HG02840 (cell line): ENCODE results near the gene ZNRD2.
"Not testable (repeated sequence)": the region's sequence is repeated elsewhere in the genome, so short reads cannot be mapped to it uniquely, and the experiment has no call there.

Experiments
- ATAC-seq: cut with Tn5 transposase; IDR thresholded peaks from one replicate; pipeline ENCODE4 v1.9.1; 2021; ENCODE audit warnings: mild to moderate bottlenecking, moderate library complexity, moderate number of reproducible peaks; ENCODE audit not compliant: unreplicated experiment, low FRiP score

The ZNRD2 gene

DNA sequence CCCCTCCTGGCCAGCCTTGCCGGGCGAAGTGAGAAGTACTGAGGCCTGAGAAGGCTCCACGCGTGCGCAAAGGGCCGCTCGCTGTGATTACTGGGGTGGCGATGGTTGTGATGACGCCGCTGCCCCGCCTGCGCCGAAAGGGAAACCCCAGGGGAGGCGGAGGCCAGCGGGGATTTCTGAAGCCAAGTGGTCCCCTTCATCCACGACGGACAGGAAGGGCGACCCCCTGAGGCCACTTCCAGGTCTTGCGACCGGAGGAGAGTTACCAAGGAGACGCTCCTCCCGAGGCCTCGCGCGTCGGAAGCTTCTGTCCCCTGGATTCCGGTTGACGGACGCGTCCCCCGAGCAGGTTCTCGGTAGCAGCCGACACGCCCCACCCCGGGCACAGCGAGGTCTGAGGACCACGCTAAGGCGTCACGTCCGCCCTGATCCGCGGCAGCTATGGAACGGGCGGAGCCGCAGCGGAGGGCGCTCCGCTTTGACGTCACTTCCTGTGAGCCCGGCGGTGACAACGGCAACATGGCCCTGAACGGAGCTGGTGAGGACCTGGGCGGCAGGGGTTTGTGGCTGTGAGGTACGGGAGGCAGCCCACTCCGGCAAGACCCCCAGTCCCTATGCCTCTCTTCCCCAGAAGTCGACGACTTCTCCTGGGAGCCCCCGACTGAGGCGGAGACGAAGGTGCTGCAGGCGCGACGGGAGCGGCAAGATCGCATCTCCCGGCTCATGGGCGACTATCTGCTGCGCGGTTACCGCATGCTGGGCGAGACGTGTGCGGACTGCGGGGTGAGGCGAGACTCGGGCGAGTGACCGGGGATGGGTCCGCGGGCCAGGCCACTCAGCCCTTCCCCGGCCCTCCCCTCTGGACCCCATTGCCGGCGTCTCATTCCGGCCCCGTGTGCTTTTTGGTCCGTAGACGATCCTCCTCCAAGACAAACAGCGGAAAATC lies at the start of gene ZNRD2:
TSS of gene ZNRD2 (plus strand) at position 505 of the 946 bp plus-strand sequence. CDS start at position 520, 15 bp downstream.
- peak; percentile 56 for ATAC-seq

DNA sequence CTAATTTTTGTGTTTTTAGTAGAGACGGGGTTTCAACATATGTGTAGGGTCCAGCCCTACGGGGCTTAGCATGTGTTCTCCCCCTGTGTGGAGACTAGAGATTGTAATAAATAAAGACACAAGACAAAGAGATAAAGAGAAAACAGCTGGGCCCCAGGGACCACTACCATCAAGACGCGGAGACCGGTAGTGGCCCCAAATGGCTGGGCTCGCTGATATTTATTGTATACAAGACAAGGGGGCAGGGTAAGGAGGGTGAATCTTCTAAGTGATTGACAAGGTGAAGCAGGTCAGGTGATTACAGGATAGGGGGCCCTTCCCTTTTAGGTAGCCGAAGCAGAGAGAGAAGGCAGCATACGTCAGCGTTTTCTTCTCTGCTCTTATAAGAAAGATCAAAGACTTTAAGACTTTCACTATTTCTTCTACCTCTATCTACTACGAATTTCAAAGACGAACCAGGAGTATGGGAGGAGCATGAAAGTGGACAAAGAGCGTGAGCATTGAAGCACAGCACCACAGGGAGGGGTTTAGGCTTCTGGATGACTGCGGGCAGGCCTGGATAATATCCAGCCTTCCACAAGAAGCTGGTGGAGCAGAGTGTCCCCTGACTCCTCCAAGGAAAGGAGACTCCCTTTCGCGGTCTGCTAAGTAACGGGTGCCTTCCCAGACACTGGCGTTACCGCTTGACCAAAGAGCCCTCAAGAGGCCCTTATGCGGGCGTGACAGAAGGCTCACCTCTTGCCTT lies 48.3 kb upstream of the ZNRD2 start:
- not testable (repeated sequence) for ATAC-seq

- not testable (repeated sequence) for ATAC-seq
Measured at GRCh38 chr11:65522718-65523630, 47.3 kb upstream of the ZNRD2 start.

DNA sequence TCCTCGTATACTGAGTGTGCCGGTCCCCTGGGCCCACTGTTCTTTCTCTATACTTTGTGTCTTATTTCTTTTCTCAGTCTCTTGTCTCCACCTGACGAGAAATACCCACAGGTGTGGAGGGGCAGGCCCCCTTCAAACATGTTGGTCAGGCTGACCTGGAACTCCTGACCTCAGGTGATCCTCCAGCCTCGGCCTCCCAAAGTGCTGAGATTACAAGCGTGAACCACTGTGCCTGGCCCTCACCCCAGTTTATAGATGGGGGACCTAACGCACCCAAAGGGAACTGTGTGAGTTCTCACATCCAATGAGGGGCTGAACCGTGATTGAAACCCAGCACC lies 46.7 kb upstream of the ZNRD2 start:
- not testable (repeated sequence) for ATAC-seq

GRCh38 chr11:65524014-65524740 lies 46.1 kb upstream of the ZNRD2 start:
- ATAC-seq = no peak

GRCh38 chr11:65524741-65525545 lies 45.3 kb upstream of the ZNRD2 start, which contains the start of gene SCYL1:
SCYL1 (plus strand) TSS chr11:65525083; CDS start chr11:65525154, 71 bp downstream.
- peak; percentile 42 for ATAC-seq

- ATAC-seq = no peak
Measured at GRCh38 chr11:65525546-65526480, 44.5 kb upstream of the ZNRD2 start.

DNA sequence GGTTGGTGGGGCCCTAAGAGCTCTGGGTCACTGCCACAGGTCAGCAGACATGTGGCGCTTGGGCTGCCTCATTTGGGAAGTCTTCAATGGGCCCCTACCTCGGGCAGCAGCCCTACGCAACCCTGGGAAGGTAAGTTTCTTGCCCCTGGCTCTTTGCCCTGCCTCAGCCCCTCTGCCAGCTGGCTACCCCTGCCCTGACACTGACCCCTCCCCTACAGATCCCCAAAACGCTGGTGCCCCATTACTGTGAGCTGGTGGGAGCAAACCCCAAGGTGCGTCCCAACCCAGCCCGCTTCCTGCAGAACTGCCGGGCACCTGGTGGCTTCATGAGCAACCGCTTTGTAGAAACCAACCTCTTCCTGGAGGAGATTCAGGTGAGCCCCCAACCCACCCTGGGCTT lies 43.5 kb upstream of the ZNRD2 start:
- no peak for ATAC-seq

- no peak for ATAC-seq
Measured at GRCh38 chr11:65528819-65529350, 41.4 kb upstream of the ZNRD2 start.

- no peak for ATAC-seq
Measured at GRCh38 chr11:65529475-65530156, 40.7 kb upstream of the ZNRD2 start.

DNA sequence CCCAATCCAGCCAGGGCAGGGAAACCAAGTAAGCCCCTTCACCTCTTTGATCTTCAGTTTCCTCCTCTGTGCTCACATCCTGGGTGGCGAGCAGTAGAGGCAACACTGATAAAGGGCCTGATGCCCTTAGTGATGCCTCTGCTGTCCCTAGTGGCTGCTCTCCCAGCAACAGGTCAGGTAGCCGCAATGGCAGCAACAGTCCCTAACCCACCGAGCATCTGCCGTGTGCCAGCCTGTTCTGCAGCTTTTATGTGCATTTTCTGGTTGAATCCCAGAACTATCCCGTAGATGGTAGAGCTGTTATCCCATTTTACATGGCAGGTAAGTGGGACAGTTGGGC lies 40.1 kb upstream of the ZNRD2 start:
- no peak for ATAC-seq

DNA sequence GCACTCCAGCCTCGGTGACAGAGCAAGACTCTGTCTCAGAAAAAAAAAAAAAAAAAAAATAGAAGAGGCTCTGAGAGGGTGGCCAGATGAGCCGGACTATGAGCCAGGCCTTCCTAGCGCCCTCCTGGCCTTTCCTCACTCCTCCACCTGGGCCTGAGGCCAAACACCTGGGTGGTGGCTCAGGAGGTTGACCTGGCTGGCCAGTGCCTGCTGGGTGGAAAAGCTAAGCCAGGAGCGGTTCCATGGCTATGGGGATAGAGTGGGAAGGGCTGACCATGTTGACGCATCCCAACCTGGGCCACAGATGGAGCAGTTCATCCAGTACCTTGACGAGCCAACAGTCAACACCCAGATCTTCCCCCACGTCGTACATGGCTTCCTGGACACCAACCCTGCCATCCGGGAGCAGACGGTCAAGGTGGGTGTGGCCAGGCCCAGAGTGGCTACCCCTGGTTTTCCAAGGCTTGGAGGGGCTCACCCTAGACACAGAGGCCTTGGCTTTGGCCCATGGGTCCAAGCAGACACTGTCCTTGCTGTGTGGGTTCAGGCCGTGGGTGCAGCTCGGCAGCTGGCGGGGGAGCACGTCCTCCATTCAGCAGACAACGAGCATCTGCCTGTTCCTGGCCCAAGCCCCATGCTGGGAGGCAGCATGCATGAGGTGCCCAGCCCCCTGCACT lies 37.8 kb upstream of the ZNRD2 start:
- ATAC-seq = no peak

DNA sequence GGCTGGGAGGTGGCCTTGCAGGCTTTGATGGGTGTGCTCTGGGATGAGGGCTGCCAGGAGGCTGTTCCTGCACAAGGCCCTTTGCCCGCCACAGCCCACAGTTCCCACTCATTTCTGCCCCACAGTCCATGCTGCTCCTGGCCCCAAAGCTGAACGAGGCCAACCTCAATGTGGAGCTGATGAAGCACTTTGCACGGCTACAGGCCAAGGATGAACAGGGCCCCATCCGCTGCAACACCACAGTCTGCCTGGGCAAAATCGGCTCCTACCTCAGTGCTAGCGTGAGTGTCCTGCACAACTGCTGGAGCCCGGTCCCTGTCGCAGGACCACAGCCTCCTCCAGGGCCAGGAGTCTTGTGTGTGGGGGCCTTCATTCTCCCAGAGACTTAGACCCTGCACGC lies 35.2 kb upstream of the ZNRD2 start:
- no peak for ATAC-seq

DNA sequence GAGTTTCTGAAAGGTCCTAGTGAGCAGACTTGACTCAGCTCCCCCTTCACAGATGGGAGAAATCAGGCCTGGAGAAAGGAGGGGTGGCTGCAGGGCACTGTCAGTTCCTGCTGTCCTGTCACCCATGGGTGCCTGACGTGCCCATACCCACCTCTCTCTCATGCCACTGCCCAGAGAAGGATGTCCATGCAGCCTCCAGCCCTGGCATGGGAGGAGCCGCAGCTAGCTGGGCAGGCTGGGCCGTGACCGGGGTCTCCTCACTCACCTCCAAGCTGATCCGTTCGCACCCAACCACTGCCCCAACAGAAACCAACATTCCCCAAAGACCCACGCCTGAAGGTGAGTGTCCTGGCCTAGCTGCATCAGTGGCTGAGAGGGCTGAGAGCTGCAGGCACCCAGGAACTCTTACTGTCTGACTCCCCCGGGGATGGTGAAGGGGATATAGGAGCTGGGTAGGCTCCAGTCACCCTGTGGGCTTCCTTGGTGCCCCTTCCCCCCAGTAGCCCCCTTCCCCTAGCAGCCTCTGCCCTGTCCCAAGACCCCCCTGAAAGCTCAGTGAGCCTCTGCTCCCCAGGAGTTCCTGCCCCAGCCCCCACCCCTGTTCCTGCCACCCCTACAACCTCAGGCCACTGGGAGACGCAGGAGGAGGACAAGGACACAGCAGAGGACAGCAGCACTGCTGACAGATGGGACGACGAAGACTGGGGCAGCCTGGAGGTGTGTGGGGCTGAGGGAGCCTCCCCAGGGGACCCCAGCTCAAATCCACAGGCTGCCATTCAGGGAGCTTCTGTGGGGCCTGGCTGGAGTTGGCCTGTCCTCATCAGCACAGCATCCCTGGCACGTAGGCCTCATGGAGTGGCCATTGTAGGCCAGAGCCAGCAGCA lies 33.6 kb upstream of the ZNRD2 start:
- no peak for ATAC-seq

GRCh38 chr11:65537296-65537597 lies 33.0 kb upstream of the ZNRD2 start:
- no peak for ATAC-seq
